HG03469 (cell line): ENCODE results near the gene COL15A1.

ENCODE experiments used
- ATAC-seq: cut with Tn5 transposase; IDR thresholded peaks from one replicate; pipeline ENCODE4 v1.9.1; 2021; ENCODE audit warnings: mild to moderate bottlenecking, moderate library complexity, moderate number of reproducible peaks; ENCODE audit not compliant: unreplicated experiment

Gene COL15A1

GRCh38 chr9:98915599-98915998 lies 28.1 kb upstream of the COL15A1 start:
- no peak for ATAC-seq

- no peak for ATAC-seq
These were observed 27.0 kb upstream of the COL15A1 start for GRCh38 chr9:98916660-98917059.

- ATAC-seq = no peak
These were observed 25.8 kb upstream of the COL15A1 start for GRCh38 chr9:98917746-98918487.

GRCh38 chr9:98921732-98922131 lies 22.0 kb upstream of the COL15A1 start:
- ATAC-seq = no peak

- ATAC-seq = no peak
These were observed 20.8 kb upstream of the COL15A1 start for GRCh38 chr9:98922721-98923435.

- no peak for ATAC-seq
These were observed 20.1 kb upstream of the COL15A1 start for GRCh38 chr9:98923451-98924123.

GRCh38 chr9:98924946-98925820 lies 18.5 kb upstream of the COL15A1 start:
- ATAC-seq = no peak

- ATAC-seq = no peak
These were observed 17.8 kb upstream of the COL15A1 start for GRCh38 chr9:98925956-98926355.

- no peak for ATAC-seq
These were observed 16.0 kb upstream of the COL15A1 start for GRCh38 chr9:98927724-98928123.

GRCh38 chr9:98929071-98929470 lies 14.6 kb upstream of the COL15A1 start:
- ATAC-seq = no peak

GRCh38 chr9:98929895-98930341 lies 13.8 kb upstream of the COL15A1 start:
- no peak for ATAC-seq

GRCh38 chr9:98930792-98931191 lies 12.9 kb upstream of the COL15A1 start:
- no peak for ATAC-seq

- no peak for ATAC-seq
These were observed 11.9 kb upstream of the COL15A1 start for GRCh38 chr9:98931600-98932389.

GRCh38 chr9:98933185-98933584 lies 10.5 kb upstream of the COL15A1 start:
- no peak for ATAC-seq

- ATAC-seq = no peak
These were observed 9.8 kb upstream of the COL15A1 start for GRCh38 chr9:98933890-98934289.

- no peak for ATAC-seq
These were observed 8.6 kb upstream of the COL15A1 start for GRCh38 chr9:98935071-98935505.

- ATAC-seq = no peak
These were observed 3.4 kb upstream of the COL15A1 start for GRCh38 chr9:98940276-98940675.

- ATAC-seq = no peak
These were observed 1.7 kb upstream of the COL15A1 start for GRCh38 chr9:98941946-98942523.

GRCh38 chr9:98942906-98943681 lies 613 bp upstream of the COL15A1 start:
- ATAC-seq = no peak
